DOHH2 (cell line): ENCODE measurements around the gene ANKRD23.

Experiments used
- EZH2phosphoT487 ChIP-seq: fragments of 200-600 bp; sonication (generic); IDR thresholded peaks from 2 replicates; pipeline ENCODE4 v1.6.1; 2017; ENCODE audit warnings: borderline replicate concordance, mild to moderate bottlenecking, antibody characterized with exemption, low read length, moderate library complexity, mixed read lengths
- TF ChIP-seq, protein P1 (sequence below): fragments of 200-600 bp; sonication (generic); IDR thresholded peaks from one replicate; pipeline ENCODE4 v1.5.1; 2014; ENCODE audit warnings: antibody characterized with exemption, mild to moderate bottlenecking, low read depth, low read length; ENCODE audit not compliant: poor library complexity, severe bottlenecking

DNA sequence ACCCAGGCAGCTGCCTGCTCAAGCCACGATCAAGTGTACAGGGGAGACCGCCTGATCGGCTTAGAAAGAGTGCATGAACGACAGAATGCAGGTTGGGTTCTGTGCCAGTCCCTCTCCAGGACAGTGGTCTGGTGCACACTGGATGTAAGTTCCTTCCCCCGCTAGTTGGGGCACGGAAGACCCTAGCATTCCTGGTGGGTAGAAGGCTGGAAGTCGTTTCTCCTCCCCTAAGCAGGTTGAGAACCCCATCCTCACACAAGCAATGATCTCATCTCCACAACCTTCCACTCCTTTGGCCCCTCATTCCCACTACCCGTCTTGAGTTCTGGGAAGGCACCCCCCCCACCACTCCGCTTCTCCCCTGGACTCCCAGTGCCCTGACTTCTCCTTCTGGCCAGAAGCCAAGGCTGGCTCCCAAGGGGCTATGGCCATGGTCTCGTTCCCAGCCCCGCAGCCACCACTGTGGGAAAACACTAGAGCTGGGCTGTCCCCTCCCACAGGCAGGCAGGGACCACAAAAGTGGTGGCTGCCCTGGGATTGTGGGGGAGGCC is 15.4 kb upstream of the ANKRD23 start:
- TF ChIP-seq, protein P1, sequence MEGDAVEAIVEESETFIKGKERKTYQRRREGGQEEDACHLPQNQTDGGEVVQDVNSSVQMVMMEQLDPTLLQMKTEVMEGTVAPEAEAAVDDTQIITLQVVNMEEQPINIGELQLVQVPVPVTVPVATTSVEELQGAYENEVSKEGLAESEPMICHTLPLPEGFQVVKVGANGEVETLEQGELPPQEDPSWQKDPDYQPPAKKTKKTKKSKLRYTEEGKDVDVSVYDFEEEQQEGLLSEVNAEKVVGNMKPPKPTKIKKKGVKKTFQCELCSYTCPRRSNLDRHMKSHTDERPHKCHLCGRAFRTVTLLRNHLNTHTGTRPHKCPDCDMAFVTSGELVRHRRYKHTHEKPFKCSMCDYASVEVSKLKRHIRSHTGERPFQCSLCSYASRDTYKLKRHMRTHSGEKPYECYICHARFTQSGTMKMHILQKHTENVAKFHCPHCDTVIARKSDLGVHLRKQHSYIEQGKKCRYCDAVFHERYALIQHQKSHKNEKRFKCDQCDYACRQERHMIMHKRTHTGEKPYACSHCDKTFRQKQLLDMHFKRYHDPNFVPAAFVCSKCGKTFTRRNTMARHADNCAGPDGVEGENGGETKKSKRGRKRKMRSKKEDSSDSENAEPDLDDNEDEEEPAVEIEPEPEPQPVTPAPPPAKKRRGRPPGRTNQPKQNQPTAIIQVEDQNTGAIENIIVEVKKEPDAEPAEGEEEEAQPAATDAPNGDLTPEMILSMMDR: no peak
- no peak for TF ChIP-seq EZH2phosphoT487
